Type B pancreatic cell (in vitro differentiated cells): ENCODE results near the gene ANKS3. TPM values are rescaled to one million over a fixed set of nuclear protein-coding genes. Genes with fewer than 3 reads are reported as not detected.

Experiments used
- DNase-seq: peaks from one replicate; pipeline ENCODE4 v3.0.0; 2021; ENCODE audit warnings: mixed read lengths; ENCODE audit not compliant: unreplicated experiment; ENCODE audit errors: extremely low spot score
- H3K27ac Mint-ChIP-seq: 2 replicates; pipeline ENCODE4 v1.8.0; 2021; ENCODE audit warnings: mild to moderate bottlenecking, mixed read lengths
- H3K27me3 Mint-ChIP-seq: 2 replicates; pipeline ENCODE4 v1.8.0; 2021; ENCODE audit warnings: mixed read lengths
- H3K36me3 Mint-ChIP-seq: 2 replicates; pipeline ENCODE4 v1.8.0; 2021; ENCODE audit warnings: mixed read lengths
- H3K4me1 Mint-ChIP-seq: one replicate; pipeline ENCODE4 v1.8.0; 2021; ENCODE audit warnings: mixed read lengths; ENCODE audit not compliant: unreplicated experiment
- H3K4me3 Mint-ChIP-seq: 2 replicates; pipeline ENCODE4 v1.8.0; 2021; ENCODE audit warnings: mild to moderate bottlenecking, mixed read lengths
- H3K9me3 Mint-ChIP-seq: 2 replicates; pipeline ENCODE4 v1.8.0; 2021; ENCODE audit warnings: mixed read lengths
- CTCF ChIP-seq: fragments of 200-600 bp; sonication (generic); conservative IDR thresholded peaks from 2 replicates; pipeline ENCODE4 v1.5.0; 2021; ENCODE audit warnings: antibody characterized with exemption, mild to moderate bottlenecking
- microRNA-seq: library from miRNA; unstranded; fragments of <30 nt; microRNA quantifications from one replicate; pipeline ENCODE4, GENCODE V29; 2020
- total RNA-seq: library from RNA; stranded (reverse); gene quantifications from 2 replicates; pipeline ENCODE4 v1.2.1, GENCODE V29; 2021; ENCODE audit warnings: low replicate concordance

Gene ANKS3
- total RNA-seq, 1 donor from 2014 or later, result 36.7 TPM

DNA sequence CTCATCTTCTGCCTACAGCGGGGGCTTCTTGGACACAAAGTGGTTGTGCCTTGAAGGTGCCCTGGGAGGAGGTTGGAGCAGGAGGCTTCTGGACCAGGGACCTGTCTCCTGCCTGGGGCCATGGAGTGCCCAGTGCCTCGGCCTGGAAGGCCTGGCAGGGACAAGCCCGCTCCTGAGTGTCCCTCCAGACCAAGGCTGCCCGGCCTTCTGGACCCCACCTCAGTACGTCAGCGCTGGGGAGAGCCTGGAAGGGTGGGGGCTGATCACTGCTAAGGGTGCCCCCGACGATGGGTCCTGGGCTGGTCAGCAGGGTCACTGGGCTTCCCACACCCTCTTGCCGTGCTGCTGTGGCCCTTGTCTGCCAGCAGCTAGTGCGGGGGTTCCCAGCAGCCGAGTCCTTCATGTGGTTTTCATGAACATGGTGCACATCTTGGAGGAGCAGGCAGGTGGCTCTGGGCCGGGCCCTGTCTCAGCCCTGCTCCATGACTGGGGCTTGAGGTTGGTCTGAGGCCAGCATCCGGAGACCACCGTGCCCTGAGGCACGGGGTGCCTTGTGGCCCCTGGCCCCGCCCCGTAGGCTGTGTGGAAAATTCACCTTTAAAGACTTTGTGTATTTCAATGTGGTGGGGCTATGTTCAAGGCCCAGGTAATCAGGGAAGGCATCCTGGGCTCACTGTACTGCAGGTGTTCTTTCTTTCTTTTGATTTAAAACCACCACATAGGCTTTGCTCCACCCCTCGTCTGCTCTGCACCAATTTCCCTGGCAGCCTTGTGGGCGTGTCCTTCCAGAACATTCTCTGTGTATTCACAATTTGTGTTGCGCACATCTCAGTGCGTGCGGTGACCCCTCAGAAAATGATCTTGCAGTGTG lies 87.1 kb downstream of the ANKS3 start:
- H3K4me3 Mint-ChIP-seq, result no peak overlapping the region
- H3K27me3 Mint-ChIP-seq, result no peaks in the 10 kb centered on the region
- H3K27ac Mint-ChIP-seq, result no peak overlapping the region
- no peaks in the 10 kb centered on the region for H3K9me3 Mint-ChIP-seq
- H3K36me3 Mint-ChIP-seq, result peaks cover 18% of the 10 kb centered on the region
- TF ChIP-seq CTCF, result no peak
- H3K4me1 Mint-ChIP-seq, result no peaks in the 10 kb centered on the region
- DNase-seq, result no peak

Small RNA genes within 50 kb of the gene (microRNA-seq; reads per million reads assigned to microRNA genes)
- gene MIR6769A, result not detected

Other genes starting within 250 kb of the ANKS3 start
- gene CDIP1, start 195.5 kb downstream of the ANKS3 start, total RNA-seq, result 19.2 and 41.3 TPM in 2 replicates
- 0.14 and 0.43 TPM in 2 replicates for gene C16orf96, start 177.9 kb downstream of the ANKS3 start, total RNA-seq
- 49.2 and 85.9 TPM in 2 replicates for gene UBALD1, start 119.4 kb downstream of the ANKS3 start, total RNA-seq
- 87.9 and 88.6 TPM in 2 replicates for gene MGRN1, start 109.4 kb downstream of the ANKS3 start, total RNA-seq
- 36.7 and 37.7 TPM in 2 replicates for gene NUDT16L1, start 40.7 kb downstream of the ANKS3 start, total RNA-seq
- gene DNAAF8, start 266 bp upstream of the ANKS3 start, total RNA-seq, result 0.74 and 2.6 TPM in 2 replicates
- gene ZNF500, start 32.9 kb upstream of the ANKS3 start, total RNA-seq, result 19.0 and 21.0 TPM in 2 replicates
- gene SEPTIN12, start 54.1 kb upstream of the ANKS3 start, total RNA-seq, result not detected in 2 replicates
- 5.0 and 7.8 TPM in 2 replicates for gene SMIM22, start 61.1 kb upstream of the ANKS3 start, total RNA-seq
- gene ROGDI, start 68.4 kb upstream of the ANKS3 start, total RNA-seq, result 37.6 and 39.3 TPM in 2 replicates
- gene GLYR1, start 113.0 kb upstream of the ANKS3 start, total RNA-seq, result 120 and 126 TPM in 2 replicates
- 39.4 and 41.4 TPM in 2 replicates for gene UBN1, start 113.2 kb upstream of the ANKS3 start, total RNA-seq
- 142 and 428 TPM in 2 replicates for gene PPL, start 202.9 kb upstream of the ANKS3 start, total RNA-seq
- 0.71 and 0.92 TPM in 2 replicates for gene SEC14L5, start 224.1 kb upstream of the ANKS3 start, total RNA-seq